Measurements from ENCODE around the gene RGS7BP.

RGS7BP gene

DNA sequence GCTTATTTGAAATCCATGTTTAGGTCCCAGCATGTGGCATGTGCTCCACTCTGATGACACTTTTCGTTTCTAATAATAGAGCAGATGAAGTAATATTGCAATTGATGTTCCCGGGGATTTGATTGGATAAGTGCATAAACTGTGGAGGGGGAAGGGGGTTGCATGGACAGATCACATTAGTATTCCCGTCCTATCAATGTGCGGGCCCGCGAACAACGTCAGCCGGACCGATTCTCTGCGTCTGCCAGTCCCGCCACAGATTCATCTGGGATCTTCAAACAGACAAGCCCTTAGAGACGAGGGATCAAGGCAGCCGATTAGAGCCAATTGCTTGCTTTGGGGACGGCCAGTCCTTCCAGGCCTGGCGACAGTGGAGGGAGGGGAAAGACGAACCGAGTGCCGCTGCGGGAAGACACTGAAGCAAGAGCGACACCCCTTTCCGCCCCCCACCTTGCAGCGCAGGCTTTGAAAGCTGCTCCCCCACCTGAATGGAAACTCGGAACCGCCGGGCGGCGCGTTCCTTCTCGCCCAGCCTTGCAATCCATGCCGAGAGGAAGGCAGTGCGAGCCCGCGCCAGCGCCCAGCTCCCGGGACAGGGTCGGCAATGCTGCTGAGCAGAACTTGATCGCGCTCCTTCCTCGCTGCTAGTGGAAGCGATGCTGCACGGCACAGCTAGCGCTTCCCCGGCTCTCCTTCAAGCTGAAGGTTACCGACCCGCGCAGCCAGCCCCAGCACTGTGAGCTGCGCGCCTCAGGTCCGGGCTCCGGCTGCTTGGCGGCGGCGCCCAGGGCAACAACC, at the start of gene RGS7BP:
Gene RGS7BP, plus strand, starts transcription at position 247 of the 798 bp plus-strand sequence. CDS start 610 bp downstream, outside the sequence.
- peak within 1 kb of the TSS; percentile 22; the same call in 1 of the 2 replicates for H3K4me3 ChIP-seq (ENCODE audit: low read length)
- TF ChIP-seq ZNF274 (IDR thresholded peaks at IDR 0.05; ENCODE audit: low read depth, low read length) = no peak

DNA sequence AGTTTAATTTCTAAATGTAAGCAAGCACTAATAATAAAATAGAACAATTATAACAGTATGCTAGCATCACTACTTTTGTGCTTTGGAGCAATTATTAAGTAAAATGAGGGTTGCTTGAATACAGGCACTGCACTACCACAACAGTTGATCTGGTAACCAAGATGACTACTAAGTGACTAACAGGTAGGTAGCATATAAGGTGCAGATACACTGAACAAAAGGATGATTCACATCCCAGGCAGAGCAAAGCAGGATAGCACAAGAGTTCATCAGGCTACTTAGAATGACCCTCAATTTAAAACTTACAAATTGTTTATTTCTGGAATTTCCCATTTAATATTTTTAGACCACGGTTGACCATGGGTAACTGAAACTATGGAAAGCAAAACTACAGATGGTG, 48.0 kb upstream of the RGS7BP start:
- no peak overlapping the region for H3K4me3 ChIP-seq (ENCODE audit: low read length)
- TF ChIP-seq ZNF274 (IDR thresholded peaks at IDR 0.05; ENCODE audit: low read depth, low read length) = no peak

DNA sequence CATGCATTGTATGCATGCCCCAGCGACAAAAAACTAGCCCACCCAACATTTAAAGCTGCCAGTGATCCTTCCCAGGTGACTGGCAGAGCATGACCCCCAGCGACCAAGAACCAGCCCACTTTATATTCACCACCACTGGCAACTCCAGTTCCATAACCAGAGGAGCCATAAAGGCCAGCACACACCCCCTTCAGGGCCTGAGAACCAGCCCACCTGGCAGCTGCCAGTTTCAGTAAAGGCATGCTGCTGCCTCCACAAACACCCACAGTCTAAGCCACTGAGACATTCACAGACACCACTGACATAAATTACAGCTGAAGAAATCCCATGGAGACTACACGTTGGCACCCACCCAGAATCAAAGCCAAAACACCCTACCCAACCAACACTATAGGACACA, 46.9 kb upstream of the RGS7BP start:
- no peak for TF ChIP-seq ZNF274 (IDR thresholded peaks at IDR 0.05; ENCODE audit: low read depth, low read length)
- H3K4me3 ChIP-seq (ENCODE audit: low read length) = no peak overlapping the region

DNA sequence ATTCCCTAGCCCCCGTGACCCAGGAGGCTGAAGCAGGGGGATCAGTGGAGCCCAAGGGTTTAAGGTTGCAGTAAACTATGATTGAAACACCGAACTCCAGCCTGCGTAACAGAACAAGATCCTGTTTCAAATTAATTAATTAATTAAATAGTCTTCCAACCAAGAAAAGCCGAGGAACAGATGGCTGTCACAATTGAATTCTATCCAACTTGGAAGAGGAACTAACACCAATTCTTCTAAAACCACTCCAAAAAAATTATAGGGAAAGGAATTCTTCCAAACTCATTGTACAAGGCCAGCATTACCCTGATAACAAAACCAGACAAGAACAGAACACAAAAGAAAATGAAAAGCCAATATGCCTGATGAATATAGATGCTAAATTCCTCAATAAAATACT, 43.4 kb upstream of the RGS7BP start:
- TF ChIP-seq ZNF274 (IDR thresholded peaks at IDR 0.05; ENCODE audit: low read depth, low read length) = no peak
- H3K4me3 ChIP-seq (ENCODE audit: low read length) = no peak overlapping the region

DNA sequence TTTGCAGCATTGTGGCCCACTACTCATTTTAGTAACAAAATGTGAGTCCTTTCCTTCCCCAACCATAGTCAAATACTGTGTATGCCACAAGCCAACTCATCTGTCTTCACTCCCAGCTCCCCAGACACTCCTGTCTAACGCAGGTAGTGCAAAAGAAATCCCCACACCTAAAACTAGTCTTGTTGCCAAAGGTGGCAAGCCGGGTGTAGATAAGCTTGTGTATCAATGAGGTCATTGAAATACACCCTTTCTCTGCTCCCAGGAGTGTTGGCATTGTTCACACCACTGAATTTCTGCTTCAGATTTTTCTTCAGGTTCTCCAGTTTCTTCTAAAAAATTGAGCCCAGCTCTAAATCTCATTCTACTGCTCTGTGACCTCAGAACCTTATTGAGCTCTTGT, 19.7 kb upstream of the RGS7BP start:
- TF ChIP-seq ZNF274 (IDR thresholded peaks at IDR 0.05; ENCODE audit: low read depth, low read length) = no peak
- no peak overlapping the region for H3K4me3 ChIP-seq (ENCODE audit: low read length)

DNA sequence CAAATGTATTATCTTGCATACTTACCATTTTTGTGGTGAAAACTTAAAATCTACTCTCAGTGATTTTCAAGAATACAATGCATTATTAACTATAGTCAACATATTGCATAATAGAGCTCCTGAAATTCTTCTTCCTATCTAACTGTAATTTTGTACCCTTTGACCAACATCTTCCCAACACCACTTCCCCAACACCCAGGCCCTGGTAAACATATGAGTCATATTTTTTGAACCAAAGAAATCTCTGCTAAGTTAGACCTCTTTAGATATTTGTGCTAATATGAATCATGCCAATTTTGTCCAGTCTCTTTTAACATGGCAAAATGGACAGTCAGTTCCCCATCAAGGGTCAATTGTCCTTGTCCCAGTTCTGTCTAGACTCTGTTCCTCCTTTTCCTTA, 18.5 kb upstream of the RGS7BP start:
- H3K4me3 ChIP-seq (ENCODE audit: low read length) = no peak overlapping the region
- TF ChIP-seq ZNF274 (IDR thresholded peaks at IDR 0.05; ENCODE audit: low read depth, low read length) = no peak

DNA sequence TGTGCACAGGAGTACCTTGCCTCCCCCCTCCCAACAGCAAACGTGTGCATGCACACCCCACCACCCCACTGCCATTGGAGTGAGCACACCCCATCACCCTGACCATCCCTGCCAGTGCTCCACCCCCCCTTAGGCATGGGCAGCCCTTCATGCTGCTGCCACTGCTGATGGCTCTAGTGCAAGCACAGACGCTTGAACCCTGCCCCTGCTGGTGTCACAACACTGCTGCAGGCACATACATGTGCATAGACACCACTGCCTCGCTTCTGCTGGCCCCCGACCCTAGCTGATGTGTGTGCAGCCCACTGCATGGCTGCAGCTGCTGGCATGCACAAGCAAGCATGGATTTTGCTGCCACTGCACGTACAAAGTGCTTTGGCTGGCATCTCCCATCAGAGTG, 16.0 kb upstream of the RGS7BP start:
- no peak overlapping the region for H3K4me3 ChIP-seq (ENCODE audit: low read length)
- TF ChIP-seq ZNF274 (IDR thresholded peaks at IDR 0.05; ENCODE audit: low read depth, low read length) = no peak

DNA sequence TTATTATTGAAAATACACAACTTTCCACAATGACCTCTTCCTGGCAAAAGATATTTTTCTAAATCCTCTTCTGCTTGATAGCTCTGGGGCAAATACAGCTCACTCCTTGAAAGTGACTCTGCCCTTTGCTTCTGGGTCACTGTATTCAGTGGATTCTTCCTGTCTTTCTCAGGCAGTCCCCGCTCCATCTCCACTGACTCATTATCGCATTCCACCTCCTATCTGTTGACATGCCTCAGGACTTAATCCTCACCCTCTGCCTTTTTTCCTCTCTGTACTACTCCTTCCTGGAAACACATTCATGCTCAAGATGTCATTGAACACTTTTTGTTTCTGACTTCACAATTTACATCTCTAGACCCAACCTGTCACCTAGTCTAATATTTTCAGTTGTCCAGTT, 8.4 kb upstream of the RGS7BP start:
- no peak overlapping the region for H3K4me3 ChIP-seq (ENCODE audit: low read length)
- no peak for TF ChIP-seq ZNF274 (IDR thresholded peaks at IDR 0.05; ENCODE audit: low read depth, low read length)

DNA sequence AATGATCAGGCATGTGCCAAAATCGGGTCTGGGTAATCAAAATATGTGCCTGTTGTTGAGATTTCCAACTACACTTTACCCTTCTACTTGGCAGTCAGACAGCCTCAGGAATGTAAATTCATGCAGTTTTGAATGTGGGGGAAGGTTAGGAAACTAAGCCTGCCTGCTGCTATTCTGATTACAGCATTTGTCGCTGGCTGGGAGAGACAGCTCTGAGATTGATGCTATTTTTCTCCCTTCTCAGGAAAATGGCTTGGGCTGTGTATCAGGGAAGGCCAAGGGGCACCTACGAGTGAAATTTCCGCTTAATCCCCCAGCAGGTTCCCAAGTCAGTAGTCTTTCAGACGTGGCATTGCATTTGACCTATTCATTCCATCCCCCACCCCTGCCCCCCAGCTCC, 3.6 kb upstream of the RGS7BP start:
- no peak overlapping the region for H3K4me3 ChIP-seq (ENCODE audit: low read length)
- TF ChIP-seq ZNF274 (IDR thresholded peaks at IDR 0.05; ENCODE audit: low read depth, low read length) = no peak

DNA sequence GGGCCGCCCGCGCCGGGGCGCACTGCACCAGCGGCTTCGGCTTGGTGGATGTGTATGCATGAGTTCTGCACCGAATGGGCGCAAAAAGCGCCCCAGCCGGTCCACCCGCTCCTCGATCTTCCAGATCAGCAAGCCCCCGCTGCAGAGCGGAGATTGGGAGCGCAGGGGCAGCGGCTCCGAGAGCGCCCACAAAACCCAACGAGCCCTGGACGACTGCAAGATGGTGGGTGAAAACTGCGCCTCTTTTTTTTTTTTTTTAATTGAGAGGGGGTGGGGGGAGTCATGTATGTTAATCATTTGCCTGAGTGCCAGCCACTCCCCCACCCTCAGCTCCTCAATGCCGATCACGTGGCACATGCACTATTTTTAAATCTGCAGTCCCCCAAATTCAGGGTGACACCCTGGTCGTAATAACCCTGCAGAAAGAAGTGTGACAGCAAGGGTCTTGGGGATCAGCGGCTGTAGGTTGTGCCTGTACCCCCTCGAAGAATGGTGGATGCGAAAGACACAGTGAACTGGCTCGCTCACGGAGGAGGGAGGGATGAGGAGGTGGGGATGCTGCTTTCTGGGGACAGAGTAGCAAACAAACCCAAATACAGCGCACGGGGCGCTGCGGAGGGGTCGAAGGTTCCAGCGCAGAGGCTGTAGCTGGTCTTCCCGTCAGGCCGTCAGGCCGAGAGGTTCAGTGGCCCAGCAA, 900 bp downstream of the RGS7BP start:
- H3K4me3 ChIP-seq (ENCODE audit: low read length) = peak overlapping the region; percentile 22; the same call in 1 of the 2 replicates
- TF ChIP-seq ZNF274 (IDR thresholded peaks at IDR 0.05; ENCODE audit: low read depth, low read length) = no peak

DNA sequence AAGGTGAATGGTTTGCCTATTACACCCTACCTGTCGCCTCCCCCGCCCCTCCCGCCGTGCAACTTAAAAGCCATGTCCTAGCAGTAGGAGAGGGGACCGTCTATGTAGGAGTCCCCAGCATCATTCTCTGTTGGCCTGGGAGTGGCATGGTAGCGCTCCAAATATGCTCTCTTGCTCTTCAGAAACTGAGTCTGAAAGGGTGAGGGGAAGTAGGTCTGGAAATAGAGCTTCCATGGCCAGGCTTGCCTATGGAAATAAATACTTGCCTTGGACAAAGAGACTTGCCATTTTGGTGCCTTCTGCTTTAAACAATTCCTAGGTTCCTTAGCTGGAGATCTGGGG, 1.4 kb downstream of the RGS7BP start:
- TF ChIP-seq ZNF274 (IDR thresholded peaks at IDR 0.05; ENCODE audit: low read depth, low read length) = no peak
- H3K4me3 ChIP-seq (ENCODE audit: low read length) = no peak overlapping the region

DNA sequence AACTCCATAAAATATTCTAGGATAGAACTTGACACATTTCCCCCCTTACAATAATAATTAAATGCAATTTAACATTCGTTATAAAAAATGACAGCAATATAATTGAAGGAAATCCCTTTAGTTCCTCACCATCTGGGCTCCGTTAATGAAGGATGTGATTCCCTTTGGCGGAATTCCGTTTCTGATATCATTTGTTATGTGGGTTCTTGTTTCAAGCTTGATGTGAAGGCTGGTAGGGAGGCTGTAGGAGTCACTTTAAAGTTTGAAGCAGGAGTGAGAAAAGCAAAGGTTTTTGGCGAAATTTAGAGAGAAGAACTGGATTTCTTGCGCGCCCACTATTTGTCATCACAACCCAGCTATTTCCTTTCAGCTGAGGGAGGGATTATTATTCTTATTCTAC, 4.0 kb downstream of the RGS7BP start:
- TF ChIP-seq ZNF274 (IDR thresholded peaks at IDR 0.05; ENCODE audit: low read depth, low read length) = no peak
- no peak overlapping the region for H3K4me3 ChIP-seq (ENCODE audit: low read length)

DNA sequence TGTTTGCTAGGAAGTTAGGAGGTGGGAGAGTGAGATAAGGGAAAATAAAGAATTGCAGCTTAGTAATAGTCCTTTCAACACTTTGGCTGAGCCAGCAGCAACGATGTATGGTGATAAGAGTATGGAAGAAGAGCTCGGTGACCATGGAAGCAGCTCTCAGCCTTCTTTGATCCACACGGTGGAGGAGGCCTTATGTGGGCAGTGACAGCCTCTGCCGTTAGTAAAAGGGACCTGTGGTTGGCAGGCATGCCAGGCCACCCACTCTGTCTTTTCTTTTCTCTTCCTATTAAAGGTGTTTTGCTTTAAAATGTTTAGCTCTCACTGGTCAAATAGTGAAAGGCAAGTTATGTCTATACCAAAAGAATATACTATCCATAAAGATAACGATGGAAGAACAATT, 7.7 kb downstream of the RGS7BP start:
- TF ChIP-seq ZNF274 (IDR thresholded peaks at IDR 0.05; ENCODE audit: low read depth, low read length) = no peak
- H3K4me3 ChIP-seq (ENCODE audit: low read length) = no peak overlapping the region

DNA sequence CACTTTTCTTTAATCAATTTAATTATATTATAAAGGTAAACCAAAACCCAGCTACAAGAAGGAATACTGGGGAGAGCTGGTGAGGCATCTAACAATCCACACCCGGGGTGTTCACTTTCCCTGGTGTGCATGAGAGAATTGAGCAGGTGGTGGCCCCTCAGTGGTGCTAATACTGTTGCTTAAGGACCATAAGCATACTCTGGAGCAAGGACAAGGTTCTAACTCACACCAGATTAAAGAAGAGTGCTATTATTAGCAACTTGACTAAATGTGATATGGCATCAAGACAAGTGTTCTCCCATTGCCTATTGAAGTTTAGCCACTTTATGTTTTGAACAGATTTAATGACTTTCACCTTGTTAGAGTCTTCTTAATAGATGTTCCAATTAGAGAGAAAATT, 8.8 kb downstream of the RGS7BP start:
- H3K4me3 ChIP-seq (ENCODE audit: low read length) = no peak overlapping the region
- no peak for TF ChIP-seq ZNF274 (IDR thresholded peaks at IDR 0.05; ENCODE audit: low read depth, low read length)

DNA sequence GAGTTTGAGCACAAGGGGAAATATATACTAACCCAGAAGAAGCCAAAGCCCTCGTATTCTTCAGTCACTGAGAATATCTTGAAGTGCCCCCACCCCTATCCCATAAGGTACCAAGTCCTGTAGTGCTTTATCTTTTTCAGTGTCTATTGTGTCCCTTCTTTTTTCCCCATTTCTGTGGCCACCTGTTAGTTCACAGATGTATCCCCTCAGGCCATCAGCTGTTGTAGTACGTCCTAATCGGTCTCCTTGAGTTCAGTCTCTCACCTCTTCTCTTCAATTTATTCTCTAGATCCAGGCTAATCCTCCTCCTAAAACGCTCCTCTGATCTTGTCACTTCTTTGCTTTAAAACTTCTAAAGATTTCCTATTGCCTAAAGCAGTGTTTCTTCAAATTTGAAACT, 10.4 kb downstream of the RGS7BP start:
- TF ChIP-seq ZNF274 (IDR thresholded peaks at IDR 0.05; ENCODE audit: low read depth, low read length) = no peak
- no peak overlapping the region for H3K4me3 ChIP-seq (ENCODE audit: low read length)

All from GM08714 (cell line).